ENCODE results near the gene PTCH1. TPM values are rescaled to one million over a fixed set of nuclear protein-coding genes. Genes with fewer than 3 reads are reported as not detected.

The PTCH1 gene
- polyA plus RNA-seq, 2 of the 4 experiments (the other 2 are of a cell fraction): 1.9 to 4.8 TPM

DNA sequence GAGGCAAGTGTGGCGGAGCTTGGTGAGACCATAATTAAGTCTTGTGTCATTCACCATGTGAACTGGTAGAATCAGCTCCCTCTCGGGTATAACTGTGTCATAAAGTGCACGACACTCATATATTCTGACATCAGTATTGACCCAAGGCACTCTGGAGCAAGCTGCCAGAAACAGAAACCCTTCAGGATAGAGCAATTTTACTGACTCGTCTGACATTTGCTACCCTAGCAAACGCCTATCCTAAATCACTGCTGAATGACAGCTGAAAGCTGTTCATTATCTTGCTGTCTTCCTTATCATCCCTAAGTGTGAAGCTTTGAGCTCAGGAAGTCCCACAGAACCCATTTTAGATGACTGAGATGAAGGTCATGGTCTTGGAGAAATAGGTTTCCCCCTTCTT is 27.8 kb downstream of the PTCH1 start:
- Histone ChIP-seq H3K4me2 (no peak overlapping the region), H3K4me1 (no peaks in the 10 kb centered on the region), H3K4me3 (no peak overlapping the region), H3K27ac (no peak overlapping the region), H3K9me3 (no peaks in the 10 kb centered on the region)
- 73% methylated on average over 5 of the region's 5 CpGs for WGBS (ENCODE audit: missing lambda C conversion rate)
- FAIRE-seq: no peak
- no peak for TF ChIP-seq KDM5A (IDR thresholded peaks at IDR 0.05)
- TF ChIP-seq ZSCAN20 (CRISPR knock-in tag; IDR thresholded peaks at IDR 0.05): no peak
- TF ChIP-seq HOXB5 (CRISPR knock-in tag; IDR thresholded peaks at IDR 0.05): no peak
- TF ChIP-seq, protein P1, sequence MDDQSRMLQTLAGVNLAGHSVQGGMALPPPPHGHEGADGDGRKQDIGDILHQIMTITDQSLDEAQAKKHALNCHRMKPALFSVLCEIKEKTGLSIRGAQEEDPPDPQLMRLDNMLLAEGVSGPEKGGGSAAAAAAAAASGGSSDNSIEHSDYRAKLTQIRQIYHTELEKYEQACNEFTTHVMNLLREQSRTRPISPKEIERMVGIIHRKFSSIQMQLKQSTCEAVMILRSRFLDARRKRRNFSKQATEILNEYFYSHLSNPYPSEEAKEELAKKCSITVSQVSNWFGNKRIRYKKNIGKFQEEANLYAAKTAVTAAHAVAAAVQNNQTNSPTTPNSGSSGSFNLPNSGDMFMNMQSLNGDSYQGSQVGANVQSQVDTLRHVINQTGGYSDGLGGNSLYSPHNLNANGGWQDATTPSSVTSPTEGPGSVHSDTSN (IDR thresholded peaks at IDR 0.05): no peak
- TF ChIP-seq POLR2AphosphoS2 (conservative IDR thresholded peaks at IDR 0.05; ENCODE audit: low read length): no peak
- no peak for TF ChIP-seq ZC3H11A (IDR thresholded peaks at IDR 0.05)
- TF ChIP-seq RARB (CRISPR knock-in tag; IDR thresholded peaks at IDR 0.05): no peak
- no peak for TF ChIP-seq CHD4 (IDR thresholded peaks at IDR 0.05; ENCODE audit: borderline replicate concordance)
- TF ChIP-seq CBX2 (IDR thresholded peaks at IDR 0.05; ENCODE audit: borderline replicate concordance, low read depth): no peak
- TF ChIP-seq, protein P2, sequence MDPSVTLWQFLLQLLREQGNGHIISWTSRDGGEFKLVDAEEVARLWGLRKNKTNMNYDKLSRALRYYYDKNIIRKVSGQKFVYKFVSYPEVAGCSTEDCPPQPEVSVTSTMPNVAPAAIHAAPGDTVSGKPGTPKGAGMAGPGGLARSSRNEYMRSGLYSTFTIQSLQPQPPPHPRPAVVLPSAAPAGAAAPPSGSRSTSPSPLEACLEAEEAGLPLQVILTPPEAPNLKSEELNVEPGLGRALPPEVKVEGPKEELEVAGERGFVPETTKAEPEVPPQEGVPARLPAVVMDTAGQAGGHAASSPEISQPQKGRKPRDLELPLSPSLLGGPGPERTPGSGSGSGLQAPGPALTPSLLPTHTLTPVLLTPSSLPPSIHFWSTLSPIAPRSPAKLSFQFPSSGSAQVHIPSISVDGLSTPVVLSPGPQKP (IDR thresholded peaks at IDR 0.05; ENCODE audit: low read depth, low read length): no peak
- DNase-seq (ENCODE audit: low read depth in 1 of 2, low spot score in 1 of 2): no peak
- no peak for ATAC-seq
- CTCF ChIA-PET: interaction anchor here (0.7 to 1.1 kb wide), 2 partner anchors 433 to 729 kb away, joined by 4 read pairs; no protein-coding TSS in a partner anchor
- POLR2A ChIA-PET: no interaction called here

DNA sequence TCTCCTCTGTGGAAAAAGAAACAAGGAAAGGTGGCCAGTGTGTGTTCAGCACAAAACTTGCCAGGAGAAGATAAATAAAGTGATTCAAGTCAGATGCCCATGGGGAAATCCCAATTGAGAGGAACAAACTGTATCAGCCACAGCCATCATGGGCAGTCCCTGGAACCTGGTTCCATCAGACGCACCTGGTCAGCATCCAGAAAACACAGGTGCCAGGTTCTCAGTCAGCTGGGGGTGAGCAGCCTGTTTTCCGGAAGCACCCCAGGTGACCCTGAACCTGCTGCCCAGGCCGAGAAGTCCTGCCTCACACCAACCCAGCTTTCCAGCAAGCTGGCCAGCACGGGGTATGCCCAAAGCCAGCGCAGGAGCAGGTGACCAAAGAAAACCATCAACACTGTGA is 30.5 kb downstream of the PTCH1 start:
- ChIA-PET POLR2A (no interaction called here), CTCF (no interaction called here)
- FAIRE-seq (no peak), ATAC-seq (no peak), DNase-seq (ENCODE audit: low read depth in 1 of 2, low spot score in 1 of 2) (no peak)
- Histone ChIP-seq H3K4me3 (no peak overlapping the region), H3K4me1 (no peaks in the 10 kb centered on the region), H3K27ac (no peak overlapping the region), H3K9me3 (no peaks in the 10 kb centered on the region), H3K4me2 (no peak overlapping the region)
- 89% methylated on average over 5 of the region's 5 CpGs for WGBS (ENCODE audit: missing lambda C conversion rate)
- TF ChIP-seq, protein P3, sequence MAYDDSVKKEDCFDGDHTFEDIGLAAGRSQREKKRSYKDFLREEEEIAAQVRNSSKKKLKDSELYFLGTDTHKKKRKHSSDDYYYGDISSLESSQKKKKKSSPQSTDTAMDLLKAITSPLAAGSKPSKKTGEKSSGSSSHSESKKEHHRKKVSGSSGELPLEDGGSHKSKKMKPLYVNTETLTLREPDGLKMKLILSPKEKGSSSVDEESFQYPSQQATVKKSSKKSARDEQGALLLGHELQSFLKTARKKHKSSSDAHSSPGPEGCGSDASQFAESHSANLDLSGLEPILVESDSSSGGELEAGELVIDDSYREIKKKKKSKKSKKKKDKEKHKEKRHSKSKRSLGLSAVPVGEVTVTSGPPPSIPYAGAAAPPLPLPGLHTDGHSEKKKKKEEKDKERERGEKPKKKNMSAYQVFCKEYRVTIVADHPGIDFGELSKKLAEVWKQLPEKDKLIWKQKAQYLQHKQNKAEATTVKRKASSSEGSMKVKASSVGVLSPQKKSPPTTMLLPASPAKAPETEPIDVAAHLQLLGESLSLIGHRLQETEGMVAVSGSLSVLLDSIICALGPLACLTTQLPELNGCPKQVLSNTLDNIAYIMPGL (CRISPR knock-in tag; IDR thresholded peaks at IDR 0.05; ENCODE audit: borderline replicate concordance): no peak
- no peak for TF ChIP-seq MAFK (IDR thresholded peaks at IDR 0.05; ENCODE audit: partially characterized antibody)

DNA sequence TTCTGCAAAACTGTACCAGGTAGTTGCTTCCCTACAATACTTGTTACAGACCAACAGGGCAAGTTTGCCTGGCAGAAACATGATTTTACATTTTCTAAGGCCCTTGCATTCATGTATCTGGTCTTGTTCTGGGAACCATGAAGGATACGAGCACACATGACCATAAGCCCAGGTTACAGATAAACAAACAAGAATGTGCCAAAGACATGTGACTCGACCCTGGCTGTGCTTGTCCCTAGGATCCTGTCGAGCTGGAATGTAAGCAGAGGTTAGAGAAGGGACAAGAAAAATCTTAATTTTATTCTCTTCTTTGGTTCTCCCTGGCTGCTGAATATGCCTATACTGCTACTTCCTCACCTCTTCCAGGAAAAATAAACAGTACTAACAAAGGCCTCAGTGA is 32.5 kb downstream of the PTCH1 start:
- FAIRE-seq (no peak), DNase-seq (ENCODE audit: low read depth in 1 of 2, low spot score in 1 of 2) (no peak), ATAC-seq (no peak)
- TF ChIP-seq EHMT2 (IDR thresholded peaks at IDR 0.05; ENCODE audit: low read depth): no peak
- no peak for TF ChIP-seq POLR2AphosphoS2 (conservative IDR thresholded peaks at IDR 0.05; ENCODE audit: low read length)
- TF ChIP-seq JUN (IDR thresholded peaks at IDR 0.05): no peak
- TF ChIP-seq CEBPB (IDR thresholded peaks at IDR 0.05): no peak
- no peak for TF ChIP-seq MAFK (IDR thresholded peaks at IDR 0.05; ENCODE audit: partially characterized antibody)
- TF ChIP-seq, protein P1 (IDR thresholded peaks at IDR 0.05): no peak
- TF ChIP-seq, protein P4, sequence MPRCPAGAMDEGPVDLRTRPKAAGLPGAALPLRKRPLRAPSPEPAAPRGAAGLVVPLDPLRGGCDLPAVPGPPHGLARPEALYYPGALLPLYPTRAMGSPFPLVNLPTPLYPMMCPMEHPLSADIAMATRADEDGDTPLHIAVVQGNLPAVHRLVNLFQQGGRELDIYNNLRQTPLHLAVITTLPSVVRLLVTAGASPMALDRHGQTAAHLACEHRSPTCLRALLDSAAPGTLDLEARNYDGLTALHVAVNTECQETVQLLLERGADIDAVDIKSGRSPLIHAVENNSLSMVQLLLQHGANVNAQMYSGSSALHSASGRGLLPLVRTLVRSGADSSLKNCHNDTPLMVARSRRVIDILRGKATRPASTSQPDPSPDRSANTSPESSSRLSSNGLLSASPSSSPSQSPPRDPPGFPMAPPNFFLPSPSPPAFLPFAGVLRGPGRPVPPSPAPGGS (IDR thresholded peaks at IDR 0.05): no peak
- no peak for TF ChIP-seq CHD4 (IDR thresholded peaks at IDR 0.05; ENCODE audit: borderline replicate concordance)
- TF ChIP-seq, protein P5, sequence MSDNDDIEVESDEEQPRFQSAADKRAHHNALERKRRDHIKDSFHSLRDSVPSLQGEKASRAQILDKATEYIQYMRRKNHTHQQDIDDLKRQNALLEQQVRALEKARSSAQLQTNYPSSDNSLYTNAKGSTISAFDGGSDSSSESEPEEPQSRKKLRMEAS (IDR thresholded peaks at IDR 0.05): no peak
- TF ChIP-seq, protein P6, sequence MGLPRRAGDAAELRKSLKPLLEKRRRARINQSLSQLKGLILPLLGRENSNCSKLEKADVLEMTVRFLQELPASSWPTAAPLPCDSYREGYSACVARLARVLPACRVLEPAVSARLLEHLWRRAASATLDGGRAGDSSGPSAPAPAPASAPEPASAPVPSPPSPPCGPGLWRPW (IDR thresholded peaks at IDR 0.05): no peak
- no peak for TF ChIP-seq RFX5 (IDR thresholded peaks at IDR 0.05)
- TF ChIP-seq RARB (CRISPR knock-in tag; IDR thresholded peaks at IDR 0.05): no peak
- no peak for TF ChIP-seq MAZ (IDR thresholded peaks at IDR 0.05; ENCODE audit: borderline replicate concordance, low read depth, low read length)
- TF ChIP-seq, protein P7, sequence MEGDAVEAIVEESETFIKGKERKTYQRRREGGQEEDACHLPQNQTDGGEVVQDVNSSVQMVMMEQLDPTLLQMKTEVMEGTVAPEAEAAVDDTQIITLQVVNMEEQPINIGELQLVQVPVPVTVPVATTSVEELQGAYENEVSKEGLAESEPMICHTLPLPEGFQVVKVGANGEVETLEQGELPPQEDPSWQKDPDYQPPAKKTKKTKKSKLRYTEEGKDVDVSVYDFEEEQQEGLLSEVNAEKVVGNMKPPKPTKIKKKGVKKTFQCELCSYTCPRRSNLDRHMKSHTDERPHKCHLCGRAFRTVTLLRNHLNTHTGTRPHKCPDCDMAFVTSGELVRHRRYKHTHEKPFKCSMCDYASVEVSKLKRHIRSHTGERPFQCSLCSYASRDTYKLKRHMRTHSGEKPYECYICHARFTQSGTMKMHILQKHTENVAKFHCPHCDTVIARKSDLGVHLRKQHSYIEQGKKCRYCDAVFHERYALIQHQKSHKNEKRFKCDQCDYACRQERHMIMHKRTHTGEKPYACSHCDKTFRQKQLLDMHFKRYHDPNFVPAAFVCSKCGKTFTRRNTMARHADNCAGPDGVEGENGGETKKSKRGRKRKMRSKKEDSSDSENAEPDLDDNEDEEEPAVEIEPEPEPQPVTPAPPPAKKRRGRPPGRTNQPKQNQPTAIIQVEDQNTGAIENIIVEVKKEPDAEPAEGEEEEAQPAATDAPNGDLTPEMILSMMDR (IDR thresholded peaks at IDR 0.05): no peak
- no peak for TF ChIP-seq ZC3H11A (IDR thresholded peaks at IDR 0.05)
- no peak for TF ChIP-seq ESRRA (IDR thresholded peaks at IDR 0.05; ENCODE audit: borderline replicate concordance, low read length)
- TF ChIP-seq CBX8 (IDR thresholded peaks at IDR 0.05): no peak
- H3K4me2 ChIP-seq: no peak overlapping the region
- no peak overlapping the region for H3K27ac ChIP-seq
- H3K9me3 ChIP-seq: no peaks in the 10 kb centered on the region
- H3K4me3 ChIP-seq: no peak overlapping the region
- ChIA-PET POLR2A (no interaction called here), CTCF (no interaction called here)
- no peaks in the 10 kb centered on the region for H3K4me1 ChIP-seq
- WGBS (ENCODE audit: missing lambda C conversion rate): 77% methylated on average over 3 of the region's 3 CpGs
